ENCODE results near the gene CARD9.

The CARD9 gene

DNA sequence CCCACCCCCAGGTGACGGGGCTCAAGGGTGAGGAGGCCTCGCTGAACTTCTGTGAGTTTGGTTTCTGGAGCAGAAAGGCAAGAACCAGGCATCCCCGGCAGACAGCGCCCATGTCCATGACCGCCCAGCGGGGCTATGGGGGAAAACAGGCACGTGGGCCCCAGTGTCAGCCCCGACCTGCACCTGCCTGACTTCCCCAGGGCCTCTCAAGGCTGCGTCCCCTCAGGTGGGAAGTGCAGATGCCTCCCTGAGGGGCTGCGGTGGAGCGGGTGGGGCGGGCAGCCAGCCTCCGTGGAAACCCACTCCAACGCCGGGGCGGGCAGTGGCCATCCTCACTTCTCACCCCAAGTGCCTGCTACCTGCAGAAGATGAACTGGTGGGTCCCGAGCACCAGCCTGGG lies 6.9 kb upstream of the CARD9 start:
- DNase-seq (ENCODE audit: low read depth in 2 of 2), result no peak

DNA sequence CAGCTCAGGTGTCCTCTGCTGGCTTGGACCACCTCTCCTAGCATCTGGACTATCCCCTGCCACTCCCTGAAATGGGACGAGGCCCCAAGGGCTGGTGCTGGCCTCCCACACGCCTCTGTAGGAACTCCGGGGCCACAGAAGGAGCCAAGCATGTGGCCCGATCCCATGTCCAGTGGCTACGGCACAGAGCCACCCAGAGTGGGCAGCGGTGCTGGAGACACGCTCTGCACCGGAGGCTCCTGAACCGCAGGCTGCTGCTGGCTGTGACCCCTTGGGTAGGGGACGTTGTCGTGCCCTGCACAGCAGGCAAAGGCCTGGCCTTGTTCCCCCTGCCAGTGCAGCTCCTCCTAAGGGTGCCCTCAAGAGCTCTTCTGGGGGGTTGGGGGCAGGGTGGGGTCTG lies 6.4 kb upstream of the CARD9 start:
- no peak for DNase-seq (ENCODE audit: low read depth in 2 of 2)

GRCh38 chr9:136379401-136379800 lies 5.9 kb upstream of the CARD9 start:
- no peak for DNase-seq (ENCODE audit: low read depth in 2 of 2)

GRCh38 chr9:136379003-136379287 lies 5.5 kb upstream of the CARD9 start:
- DNase-seq (ENCODE audit: low read depth in 2 of 2), result no peak

GRCh38 chr9:136378170-136379002 lies 4.9 kb upstream of the CARD9 start:
- DNase-seq (ENCODE audit: low read depth in 2 of 2), result no peak

DNA sequence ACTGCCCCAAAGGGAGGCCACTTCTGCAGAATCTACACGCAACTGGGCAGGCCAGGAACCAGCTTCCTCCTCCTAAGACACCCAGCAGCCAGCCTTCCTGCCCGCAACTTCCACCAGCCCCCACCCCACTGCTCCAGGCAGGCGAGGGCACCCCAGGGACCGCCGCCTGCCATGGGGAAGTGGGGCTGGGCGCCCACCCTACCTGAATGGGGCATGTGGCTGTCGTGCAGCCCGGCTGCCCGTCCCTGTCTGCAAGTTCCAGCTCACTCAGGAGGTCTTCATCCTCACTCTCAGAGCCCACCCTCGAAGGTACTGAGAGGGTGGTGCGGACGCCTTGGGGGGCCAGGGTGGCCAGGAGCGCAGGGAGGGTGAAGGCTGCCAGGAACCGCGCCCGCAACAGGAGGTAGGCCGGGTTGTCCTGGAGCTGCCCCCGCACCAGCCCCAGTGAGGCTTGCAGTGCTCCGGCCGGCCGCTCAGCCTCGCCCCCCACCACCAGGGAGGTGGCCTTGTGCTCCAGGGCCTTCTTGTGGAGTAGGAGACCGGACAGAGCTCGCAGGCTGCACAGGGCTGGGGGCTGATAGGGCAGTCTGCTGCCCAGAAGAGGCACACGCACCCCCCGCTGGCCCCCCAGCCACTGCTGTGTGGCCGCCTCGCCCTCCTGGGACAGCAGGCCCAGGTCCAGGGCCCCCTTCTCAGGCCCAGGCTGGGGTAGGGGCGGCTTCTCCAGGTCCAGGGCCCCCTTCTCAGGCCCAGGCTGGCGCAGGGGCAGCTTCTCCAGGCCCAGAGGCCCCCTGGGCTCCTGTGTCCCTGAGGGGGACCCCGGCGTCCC lies 4.1 kb upstream of the CARD9 start:
- no peak for DNase-seq (ENCODE audit: low read depth in 2 of 2)

GRCh38 chr9:136376457-136376856 lies 3.0 kb upstream of the CARD9 start:
- DNase-seq (ENCODE audit: low read depth in 2 of 2), result no peak

GRCh38 chr9:136375096-136375495 lies 1.6 kb upstream of the CARD9 start:
- DNase-seq (ENCODE audit: low read depth in 2 of 2), result no peak

GRCh38 chr9:136374183-136374575 lies 710 bp upstream of the CARD9 start:
- no peak for DNase-seq (ENCODE audit: low read depth in 2 of 2)

DNA sequence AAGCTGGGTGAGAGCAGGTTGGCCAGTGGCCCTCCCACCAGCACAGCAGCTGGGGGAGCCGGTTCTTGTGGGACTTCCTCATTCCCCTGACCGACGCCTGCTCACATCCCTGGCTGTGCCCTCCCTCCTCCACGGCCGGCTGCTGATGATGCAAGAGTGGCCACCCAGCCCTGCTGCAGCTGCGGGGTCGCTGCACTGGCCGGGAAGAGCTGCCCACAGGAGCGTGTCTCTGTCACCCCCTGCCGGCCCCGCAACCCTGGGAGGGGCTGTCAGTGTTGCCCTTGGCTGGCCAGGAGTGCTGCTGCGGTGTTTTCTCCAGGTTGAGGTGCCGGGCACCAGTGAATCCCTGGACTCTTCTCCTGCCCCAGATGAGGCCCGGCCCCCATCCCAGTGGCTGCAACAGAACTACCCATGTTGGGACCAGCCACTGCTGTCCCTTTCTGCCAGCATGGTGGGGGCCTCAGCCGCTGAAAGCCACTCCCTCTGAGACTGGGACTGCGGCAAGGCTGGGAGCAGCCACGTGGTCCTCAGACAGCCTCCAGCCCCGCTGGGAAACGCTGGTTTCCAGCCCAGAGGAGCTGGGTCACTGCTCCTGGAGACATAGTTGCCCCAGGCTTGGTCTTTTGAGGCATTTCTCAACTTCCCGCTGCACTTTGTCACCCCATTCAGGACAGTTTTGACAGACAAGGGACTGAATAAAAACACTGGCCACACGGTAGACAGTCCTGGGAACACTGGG lies 739 bp downstream of the CARD9 start:
- DNase-seq (ENCODE audit: low read depth in 2 of 2), result no peak

- no peak for DNase-seq (ENCODE audit: low read depth in 2 of 2)
These were observed 1.5 kb downstream of the CARD9 start for GRCh38 chr9:136372006-136372405.

- DNase-seq (ENCODE audit: low read depth in 2 of 2), result no peak
These were observed 2.0 kb downstream of the CARD9 start for GRCh38 chr9:136371533-136371880.

GRCh38 chr9:136370687-136371532 lies 2.6 kb downstream of the CARD9 start:
- no peak for DNase-seq (ENCODE audit: low read depth in 2 of 2)

DNA sequence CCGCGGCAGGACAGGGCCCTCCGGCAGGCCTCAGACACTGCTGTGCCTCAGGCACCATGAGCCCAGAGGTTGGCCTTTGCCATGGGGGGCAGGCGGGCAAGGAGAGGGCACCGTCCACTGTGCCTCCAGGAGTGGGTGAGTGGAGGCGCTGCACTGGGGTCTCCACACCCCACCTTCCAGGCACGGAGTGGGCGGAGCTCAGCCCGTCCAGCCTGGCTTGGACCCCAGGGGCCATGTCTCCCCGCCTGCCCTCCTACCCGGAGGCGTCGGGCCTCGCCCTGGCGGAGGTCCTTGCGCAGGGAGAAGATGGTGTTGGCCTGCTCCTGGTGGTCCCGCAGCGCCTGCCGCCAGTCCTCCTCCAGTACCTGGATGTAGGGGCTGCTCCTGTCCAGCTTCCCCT lies 3.4 kb downstream of the CARD9 start:
- DNase-seq (ENCODE audit: low read depth in 2 of 2), result no peak

- no peak for DNase-seq (ENCODE audit: low read depth in 2 of 2)
These were observed 5.3 kb downstream of the CARD9 start for GRCh38 chr9:136368190-136368589.

DNA sequence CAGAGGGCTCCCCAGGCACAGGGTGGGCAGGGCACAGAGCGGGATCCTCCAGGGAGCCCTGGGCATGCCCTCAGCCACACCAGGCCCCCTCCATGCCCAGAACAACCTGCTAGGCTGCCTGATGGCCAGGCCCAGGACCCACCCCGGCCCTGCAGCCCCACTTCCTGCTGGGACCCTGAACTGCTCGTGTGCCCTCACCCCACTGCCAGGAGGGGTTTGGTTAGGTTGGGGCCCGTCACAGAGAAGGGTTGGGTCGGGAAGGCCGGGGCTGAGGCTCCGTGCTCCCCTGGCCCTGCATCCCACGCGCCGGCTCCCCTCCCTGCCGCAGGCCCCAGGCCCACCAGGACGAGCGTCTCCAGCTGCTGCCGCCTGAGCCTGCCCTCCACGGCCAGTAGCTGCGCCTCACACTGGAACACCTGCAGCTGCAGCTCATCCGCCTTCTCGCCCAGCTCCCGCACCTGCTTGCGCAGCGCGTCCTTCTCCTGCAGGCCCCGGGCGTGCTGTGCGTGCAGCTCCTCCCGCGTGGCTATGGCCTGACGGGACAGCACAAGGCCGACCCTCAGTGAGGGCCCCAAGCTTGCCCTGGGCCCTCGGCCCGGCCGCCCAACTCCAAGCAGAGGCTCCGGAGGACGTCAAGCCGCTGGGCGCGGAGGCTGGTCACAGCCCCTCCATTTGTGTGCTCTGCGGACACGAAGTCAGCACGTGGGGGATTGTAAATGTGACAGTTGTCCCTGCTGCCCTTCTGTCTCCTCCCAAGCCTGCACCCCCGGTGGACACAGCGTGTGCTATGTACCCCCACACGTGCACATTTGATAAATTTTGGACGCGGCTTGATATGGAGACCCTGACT lies 5.9 kb downstream of the CARD9 start:
- no peak for DNase-seq (ENCODE audit: low read depth in 2 of 2)

- no peak for DNase-seq (ENCODE audit: low read depth in 2 of 2)
These were observed 6.6 kb downstream of the CARD9 start for GRCh38 chr9:136366826-136367225.

GRCh38 chr9:136365775-136366222 lies 7.7 kb downstream of the CARD9 start:
- DNase-seq (ENCODE audit: low read depth in 2 of 2), result no peak

- no peak for DNase-seq (ENCODE audit: low read depth in 2 of 2)
These were observed 8.3 kb downstream of the CARD9 start for GRCh38 chr9:136364942-136365774.
